ENCODE measurements around the gene CTIF.

DNA sequence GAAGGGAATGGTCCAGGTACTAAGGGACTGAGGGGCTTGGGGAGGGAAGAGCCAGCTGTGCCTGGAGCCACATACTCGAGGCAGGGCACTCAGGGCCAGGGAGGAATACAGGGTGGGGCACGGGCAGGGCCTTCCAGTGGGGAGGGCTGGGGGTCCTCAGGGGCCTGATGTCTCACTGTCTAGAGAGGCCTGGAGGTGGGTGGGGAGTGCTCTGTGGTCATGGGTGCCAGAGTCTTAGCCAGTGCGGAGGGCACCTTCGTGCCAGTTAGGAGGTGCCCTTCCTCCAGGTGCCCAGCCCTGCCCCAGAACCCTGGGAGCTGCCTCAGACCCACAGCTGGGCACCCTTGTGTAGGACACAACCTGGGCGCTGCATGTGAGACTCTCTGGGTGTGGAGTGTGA is 330.8 kb downstream of the CTIF start:
- TF ChIP-seq, protein P1, sequence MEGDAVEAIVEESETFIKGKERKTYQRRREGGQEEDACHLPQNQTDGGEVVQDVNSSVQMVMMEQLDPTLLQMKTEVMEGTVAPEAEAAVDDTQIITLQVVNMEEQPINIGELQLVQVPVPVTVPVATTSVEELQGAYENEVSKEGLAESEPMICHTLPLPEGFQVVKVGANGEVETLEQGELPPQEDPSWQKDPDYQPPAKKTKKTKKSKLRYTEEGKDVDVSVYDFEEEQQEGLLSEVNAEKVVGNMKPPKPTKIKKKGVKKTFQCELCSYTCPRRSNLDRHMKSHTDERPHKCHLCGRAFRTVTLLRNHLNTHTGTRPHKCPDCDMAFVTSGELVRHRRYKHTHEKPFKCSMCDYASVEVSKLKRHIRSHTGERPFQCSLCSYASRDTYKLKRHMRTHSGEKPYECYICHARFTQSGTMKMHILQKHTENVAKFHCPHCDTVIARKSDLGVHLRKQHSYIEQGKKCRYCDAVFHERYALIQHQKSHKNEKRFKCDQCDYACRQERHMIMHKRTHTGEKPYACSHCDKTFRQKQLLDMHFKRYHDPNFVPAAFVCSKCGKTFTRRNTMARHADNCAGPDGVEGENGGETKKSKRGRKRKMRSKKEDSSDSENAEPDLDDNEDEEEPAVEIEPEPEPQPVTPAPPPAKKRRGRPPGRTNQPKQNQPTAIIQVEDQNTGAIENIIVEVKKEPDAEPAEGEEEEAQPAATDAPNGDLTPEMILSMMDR (IDR thresholded peaks at IDR 0.05): no peak
- no peak for TF ChIP-seq POLR2A (IDR thresholded peaks at IDR 0.05)

Measured in heart left ventricle (tissue), 13 donors.